ENCODE data around the gene DDRGK1.
A peak's percentile ranks its signal among the peaks of the same experiment; 100 is the strongest.
"Not testable (repeated sequence)": the region's sequence is repeated elsewhere in the genome, so short reads cannot be mapped to it uniquely, and the experiment has no call there.

The DDRGK1 gene

GRCh38 chr20:3164763-3165410 lies 39.6 kb downstream of the DDRGK1 start:
- DNase-seq (ENCODE audit: low spot score), result no peak

GRCh38 chr20:3164043-3164762 lies 40.3 kb downstream of the DDRGK1 start:
- DNase-seq (ENCODE audit: low spot score), result no peak

- DNase-seq (ENCODE audit: low spot score), result no peak
These were observed 41.1 kb downstream of the DDRGK1 start for GRCh38 chr20:3163099-3164042.

- DNase-seq (ENCODE audit: low spot score), result no peak
These were observed 42.3 kb downstream of the DDRGK1 start for GRCh38 chr20:3162080-3162611.

- no peak for DNase-seq (ENCODE audit: low spot score)
These were observed 43.0 kb downstream of the DDRGK1 start for GRCh38 chr20:3161316-3162079.

GRCh38 chr20:3160418-3160817 lies 44.1 kb downstream of the DDRGK1 start:
- DNase-seq (ENCODE audit: low spot score), result no peak

GRCh38 chr20:3158968-3159431 lies 45.5 kb downstream of the DDRGK1 start:
- DNase-seq (ENCODE audit: low spot score), result peak; percentile 37

GRCh38 chr20:3157817-3158216 lies 46.7 kb downstream of the DDRGK1 start:
- no peak for DNase-seq (ENCODE audit: low spot score)

GRCh38 chr20:3156811-3157619 lies 47.5 kb downstream of the DDRGK1 start:
- DNase-seq (ENCODE audit: low spot score), result peak; percentile 78

- DNase-seq (ENCODE audit: low spot score), result not testable (repeated sequence)
These were observed 52.3 kb downstream of the DDRGK1 start for GRCh38 chr20:3152057-3152644.

GRCh38 chr20:3150908-3151307 lies 53.6 kb downstream of the DDRGK1 start:
- no peak for DNase-seq (ENCODE audit: low spot score)

GRCh38 chr20:3146732-3147341 lies 57.6 kb downstream of the DDRGK1 start:
- no peak for DNase-seq (ENCODE audit: low spot score)

- DNase-seq (ENCODE audit: low spot score), result no peak
These were observed 62.7 kb downstream of the DDRGK1 start for GRCh38 chr20:3141757-3142156.
